Fibroblast of peridontal ligament (primary cell): ENCODE measurements around the gene GASK1A.
A peak's percentile ranks its signal among the peaks of the same experiment; 100 is the strongest.

ENCODE experiments used
- DNase-seq: peaks from one replicate; pipeline ENCODE4 v3.0.0-alpha.2; 2010; ENCODE audit errors: extremely low read depth

Gene GASK1A

DNA sequence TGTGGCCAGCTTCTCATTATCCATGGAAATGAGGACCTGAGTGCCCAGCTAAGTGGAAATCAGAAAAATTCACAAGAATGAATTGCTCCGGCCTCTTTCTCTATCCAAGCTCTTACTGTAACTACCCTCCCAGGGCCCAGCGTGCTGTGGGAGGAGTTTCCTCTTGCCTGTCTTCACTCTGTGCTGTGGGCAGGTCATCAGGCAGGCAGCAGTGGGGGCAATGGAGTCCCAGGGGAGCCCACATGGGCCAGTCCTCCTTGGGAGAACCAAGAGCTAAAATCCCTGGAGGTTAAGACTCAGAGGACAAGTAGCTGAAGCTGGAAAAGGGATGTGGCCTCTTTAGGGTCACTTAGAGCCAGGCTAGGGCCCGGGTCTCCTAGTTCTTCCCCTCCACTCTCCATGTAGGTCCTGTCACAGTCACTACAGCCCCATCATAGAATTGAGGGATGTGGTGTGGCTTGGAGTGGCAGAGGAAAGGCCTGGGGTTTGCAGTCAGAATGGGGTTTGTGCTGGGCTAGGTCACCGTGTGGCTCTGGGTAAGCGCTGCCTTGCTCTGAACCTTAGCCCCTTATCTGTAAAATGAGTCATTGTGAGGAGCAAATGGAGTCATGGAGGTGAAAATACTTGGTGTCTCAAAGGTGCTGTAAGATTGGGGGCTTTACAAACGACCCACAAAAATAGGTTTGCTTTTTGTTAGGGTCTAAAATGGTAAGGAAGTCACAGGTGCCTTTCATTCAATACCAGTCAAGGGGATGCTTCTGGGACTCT lies 3.7 kb downstream of the GASK1A start:
- DNase-seq, result no peak

GRCh38 chr3:42983927-42984326 lies 4.8 kb downstream of the GASK1A start:
- DNase-seq, result no peak

- no peak for DNase-seq
These were observed 5.6 kb downstream of the GASK1A start for GRCh38 chr3:42984701-42985100.

- DNase-seq, result no peak
These were observed 9.0 kb downstream of the GASK1A start for GRCh38 chr3:42988097-42988496.

DNA sequence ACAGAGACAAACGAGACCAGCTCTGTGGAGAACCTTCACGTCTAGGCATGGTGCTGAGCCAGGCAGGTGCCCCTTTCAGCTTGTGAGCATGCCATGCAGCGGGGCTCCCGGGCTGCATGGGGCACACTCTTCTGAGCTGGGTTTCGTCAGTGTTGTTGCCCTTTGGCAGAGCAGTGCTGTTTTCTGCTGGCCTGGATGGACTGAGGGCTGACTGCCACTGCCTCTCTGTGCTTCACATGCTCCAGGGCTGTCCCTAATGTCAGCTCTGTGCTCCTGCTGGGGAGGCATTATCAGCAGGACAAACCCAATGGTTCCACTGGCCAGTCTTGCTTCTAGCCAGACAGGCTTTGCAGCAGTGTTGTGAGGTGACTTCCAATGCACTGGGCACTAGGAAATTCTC lies 9.5 kb downstream of the GASK1A start:
- DNase-seq, result no peak

- DNase-seq, result no peak
These were observed 12.5 kb downstream of the GASK1A start for GRCh38 chr3:42991341-42992315.

- DNase-seq, result no peak
These were observed 15.5 kb downstream of the GASK1A start for GRCh38 chr3:42994595-42994994.

DNA sequence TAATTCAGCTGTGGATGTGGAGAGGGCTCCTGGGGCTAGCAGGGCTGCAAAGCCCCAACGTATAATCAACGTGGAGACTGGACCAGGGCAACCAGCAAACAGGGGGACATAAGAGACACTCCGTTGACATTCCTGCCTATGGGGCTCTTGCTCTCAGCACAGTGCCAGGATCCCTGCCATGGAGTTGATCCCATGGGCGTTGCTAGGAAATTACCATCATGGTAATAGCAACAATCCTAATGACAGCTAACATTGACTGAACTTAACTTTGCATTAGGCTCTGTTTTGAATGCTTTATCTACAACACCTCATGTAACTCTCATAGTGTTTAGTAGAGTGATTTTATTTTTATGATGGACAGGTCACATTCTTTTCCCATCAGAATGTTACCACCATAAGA lies 16.9 kb downstream of the GASK1A start:
- no peak for DNase-seq

- no peak for DNase-seq
These were observed 17.5 kb downstream of the GASK1A start for GRCh38 chr3:42996633-42997075.

- no peak for DNase-seq
These were observed 20.1 kb downstream of the GASK1A start for GRCh38 chr3:42999212-42999611.

DNA sequence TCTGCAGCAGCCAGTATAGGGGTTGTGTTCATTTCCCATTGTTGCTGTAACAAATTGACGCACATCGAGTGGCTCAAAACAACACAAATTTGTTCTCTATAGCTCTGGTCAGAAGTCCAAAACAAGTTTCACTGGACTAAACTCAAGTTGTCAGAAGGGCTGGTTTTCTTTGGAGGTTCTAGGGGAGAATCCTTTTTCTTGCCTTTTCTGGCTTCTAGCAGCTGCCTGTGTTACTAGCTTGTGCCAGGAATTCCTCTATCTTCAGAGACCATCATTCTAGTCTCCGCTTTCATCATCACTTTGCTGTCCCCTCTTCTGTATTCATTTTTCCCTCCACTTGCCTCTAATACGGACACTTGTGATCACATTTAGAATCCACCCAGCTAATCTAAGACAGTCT lies 20.5 kb downstream of the GASK1A start:
- DNase-seq, result no peak

GRCh38 chr3:43000387-43000786 lies 21.3 kb downstream of the GASK1A start:
- no peak for DNase-seq

GRCh38 chr3:43001094-43001553 lies 22.0 kb downstream of the GASK1A start:
- peak; percentile 95 for DNase-seq

GRCh38 chr3:43001556-43002121 lies 22.5 kb downstream of the GASK1A start:
- no peak for DNase-seq

GRCh38 chr3:43004282-43004681 lies 25.2 kb downstream of the GASK1A start:
- peak; percentile 23 for DNase-seq

- no peak for DNase-seq
These were observed 26.1 kb downstream of the GASK1A start for GRCh38 chr3:43005253-43005652.

GRCh38 chr3:43005981-43006380 lies 26.9 kb downstream of the GASK1A start:
- no peak for DNase-seq

DNA sequence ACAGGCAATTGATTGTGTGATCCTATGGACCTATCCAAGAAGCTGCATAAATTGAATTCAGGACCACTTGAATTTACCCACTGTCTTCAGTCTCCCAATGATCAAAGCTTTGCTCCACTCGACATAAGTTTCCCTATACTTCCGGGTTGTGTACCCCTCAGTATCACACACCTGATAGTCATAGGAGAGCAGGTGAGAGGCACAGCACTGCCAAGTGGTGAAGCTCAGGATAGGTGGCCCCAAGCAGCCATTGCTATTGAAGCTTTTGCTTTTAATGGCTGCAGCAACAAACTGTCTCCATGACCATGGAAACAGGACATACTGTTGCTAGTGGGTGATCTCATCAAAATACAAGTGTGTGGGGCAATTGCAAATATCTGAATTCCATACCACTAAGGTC lies 27.7 kb downstream of the GASK1A start:
- DNase-seq, result no peak

GRCh38 chr3:43009547-43009946 lies 30.4 kb downstream of the GASK1A start:
- no peak for DNase-seq

GRCh38 chr3:43010638-43011037 lies 31.5 kb downstream of the GASK1A start:
- no peak for DNase-seq

DNA sequence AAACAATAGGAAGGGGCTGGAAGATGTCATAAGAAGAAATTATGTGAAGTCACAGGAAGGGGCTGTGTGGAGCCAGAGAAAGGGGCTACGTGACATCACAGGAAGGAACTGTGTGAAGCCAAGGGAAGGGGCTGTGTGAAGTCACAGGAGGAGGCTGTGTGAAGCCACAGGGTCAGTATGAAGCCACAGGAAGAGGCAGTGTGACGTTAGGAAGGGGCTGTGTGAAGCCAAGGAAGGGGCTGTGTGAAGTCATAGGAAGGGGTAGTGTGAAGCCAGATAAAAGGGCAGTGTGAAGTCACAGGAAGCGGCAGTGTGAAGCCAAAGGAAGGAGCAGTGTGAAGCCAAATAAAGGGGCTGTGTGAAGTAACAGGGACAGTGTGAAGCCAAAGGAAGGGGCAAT lies 32.5 kb downstream of the GASK1A start:
- no peak for DNase-seq

DNA sequence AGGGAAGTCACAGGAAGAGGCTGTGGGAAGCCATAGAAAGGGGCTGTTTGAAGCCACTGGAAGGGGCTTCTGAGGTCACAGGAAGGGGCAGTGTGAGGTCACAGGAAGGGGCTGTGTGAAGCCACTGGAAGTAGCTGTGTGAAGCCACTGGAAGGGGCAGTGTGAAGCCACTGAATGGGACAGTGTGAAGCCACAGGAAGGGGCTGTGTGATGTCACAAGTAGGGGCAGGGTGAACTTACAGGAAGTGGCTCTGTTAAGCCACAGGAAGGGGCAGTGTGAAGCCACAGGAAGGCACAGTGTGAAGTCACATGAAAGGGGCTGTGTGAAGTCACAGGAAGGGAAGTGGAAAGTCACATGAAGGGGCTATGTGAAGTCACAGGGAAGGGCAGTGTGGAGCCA lies 33.1 kb downstream of the GASK1A start:
- no peak for DNase-seq
